ENCODE data around the gene CPED1.
A peak's percentile ranks its signal among the peaks of the same experiment; 100 is the strongest.
"Not testable (repeated sequence)": the region's sequence is repeated elsewhere in the genome, so short reads cannot be mapped to it uniquely, and the experiment has no call there.

The CPED1 gene

DNA sequence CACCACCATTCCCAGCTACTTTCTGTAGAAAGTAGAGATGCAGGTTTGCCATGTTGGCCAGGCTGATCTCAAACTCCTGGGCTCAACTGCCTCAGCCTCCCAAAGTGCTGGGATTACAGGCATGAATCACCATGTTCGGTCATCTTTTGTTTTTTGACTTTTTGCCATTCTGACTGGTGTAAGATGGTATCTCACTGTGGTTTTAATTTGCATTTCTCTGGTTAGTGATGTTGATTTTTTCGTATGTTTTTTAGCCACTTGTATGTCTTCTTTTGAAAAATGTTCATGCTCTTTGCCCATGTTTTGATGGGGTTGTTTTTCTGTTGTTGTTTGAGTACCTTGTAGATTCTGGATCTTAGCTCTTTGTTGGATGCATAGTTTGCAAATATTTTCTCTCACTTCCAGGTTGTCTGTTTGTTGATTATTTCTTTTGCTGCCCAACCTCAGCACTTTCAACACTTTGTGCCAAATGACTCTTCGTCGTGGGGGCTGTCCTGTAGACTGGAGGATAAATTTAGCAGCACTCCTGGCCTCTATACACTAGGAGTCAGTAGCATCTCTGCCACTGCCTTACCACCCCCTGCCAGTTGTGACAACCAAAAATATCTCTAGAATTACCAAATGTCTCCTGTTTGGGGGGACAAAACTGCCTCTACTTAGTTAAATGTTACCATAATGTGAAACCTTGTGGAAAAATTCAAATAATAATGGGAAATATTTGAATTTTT lies 6.5 kb upstream of the CPED1 start:
- no peak for DNase-seq

DNA sequence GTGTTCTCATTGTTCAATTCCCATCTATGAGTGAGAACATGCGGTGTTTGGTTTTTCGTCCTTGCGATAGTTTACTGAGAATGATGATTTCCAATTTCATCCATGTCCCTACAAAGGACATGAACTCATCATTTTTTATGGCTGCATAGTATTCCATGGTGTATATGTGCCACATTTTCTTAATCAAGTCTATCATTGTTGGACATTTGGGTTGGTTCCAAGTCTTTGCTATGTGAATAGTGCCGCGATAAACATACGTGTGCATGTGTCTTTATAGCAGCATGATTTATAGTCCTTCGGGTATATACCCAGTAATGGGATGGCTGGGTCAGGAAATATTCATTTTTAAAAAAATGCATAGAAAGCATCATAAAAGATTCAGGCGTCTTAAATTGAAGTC lies 4.9 kb upstream of the CPED1 start:
- DNase-seq, result not testable (repeated sequence)

DNA sequence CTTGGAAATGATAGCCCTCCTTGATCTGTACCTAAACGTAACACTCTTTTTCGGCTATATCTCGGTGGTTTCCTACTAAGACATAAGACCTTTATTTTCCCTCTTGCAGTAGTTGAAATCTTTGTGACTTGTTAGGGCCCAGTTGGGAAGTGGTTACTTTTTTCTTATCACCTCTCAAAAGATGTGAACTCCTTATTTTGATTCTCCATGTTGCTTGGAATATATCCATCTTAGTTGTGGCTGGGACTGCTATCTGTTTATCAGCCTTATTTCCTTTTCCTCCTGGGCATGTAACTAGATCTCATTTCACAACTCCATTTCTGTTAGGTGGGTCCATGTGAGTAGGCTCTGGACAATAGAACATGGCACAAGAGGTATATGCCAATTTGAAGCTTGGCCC lies 4.1 kb upstream of the CPED1 start:
- no peak for DNase-seq

DNA sequence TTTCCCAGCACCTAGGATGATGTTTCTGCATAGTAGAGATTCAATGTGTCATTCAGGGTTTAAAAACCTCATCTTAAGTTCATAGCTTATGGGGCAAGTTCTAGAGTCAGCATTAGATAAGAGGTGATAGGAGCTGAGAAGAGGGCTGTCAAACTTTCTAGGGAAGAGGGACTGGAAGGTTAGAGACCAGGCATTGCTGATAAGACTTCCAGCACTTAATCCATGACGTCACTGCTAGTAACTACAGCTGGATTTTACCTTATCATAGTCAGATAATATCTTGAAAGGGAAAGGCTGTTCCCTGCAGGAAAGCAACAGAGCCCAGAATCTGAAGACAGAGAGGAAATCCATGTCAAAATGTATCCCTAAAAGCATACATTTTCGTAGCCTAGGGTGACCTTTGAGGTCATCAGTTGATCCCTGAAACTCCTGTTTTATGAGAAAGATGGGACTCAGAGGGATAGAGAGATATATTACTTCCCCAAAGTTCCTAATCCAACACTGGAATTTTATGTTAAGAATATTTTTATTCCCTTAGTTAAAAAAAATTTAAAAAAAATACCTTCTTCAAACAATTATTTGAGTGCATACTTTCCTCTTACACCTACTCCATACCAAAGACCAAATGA lies 3.3 kb upstream of the CPED1 start:
- DNase-seq, result no peak

DNA sequence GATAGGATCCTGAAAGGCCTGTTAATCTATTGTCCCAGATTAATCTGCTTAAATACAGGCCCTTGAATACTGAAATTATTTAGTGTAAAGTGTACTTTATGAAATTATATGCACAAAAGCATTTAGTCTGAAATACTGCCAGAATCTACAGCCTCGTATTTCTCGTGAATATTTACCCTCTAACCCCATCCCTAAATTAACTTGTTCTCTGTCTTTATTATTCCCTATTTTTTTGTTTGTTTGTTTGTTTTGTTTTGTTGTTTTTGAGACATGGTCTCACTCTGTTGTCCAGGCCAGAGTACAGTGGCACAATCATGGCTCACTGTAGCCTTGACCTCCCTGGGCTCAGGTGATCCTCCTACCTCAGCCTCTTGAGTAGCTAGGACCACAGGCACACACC lies 2.7 kb upstream of the CPED1 start:
- no peak for DNase-seq

DNA sequence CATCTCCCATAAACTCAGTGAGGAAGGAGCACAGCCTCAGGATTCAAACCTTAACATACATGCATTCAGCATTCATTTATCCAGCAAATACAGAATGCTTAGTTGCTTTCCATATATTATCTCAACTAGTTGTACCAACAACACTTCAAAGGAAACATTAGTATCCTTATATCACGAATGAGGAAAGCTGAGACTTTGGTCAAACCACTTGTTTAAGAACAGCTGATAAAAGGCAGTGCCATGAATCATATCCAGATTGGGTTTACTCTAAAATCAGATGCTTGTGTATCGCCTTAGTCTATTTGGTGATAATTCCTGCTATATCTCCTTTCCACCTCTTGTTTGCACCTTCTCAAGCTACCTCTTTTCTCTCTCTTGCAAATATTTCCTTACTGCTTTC lies 1.9 kb upstream of the CPED1 start:
- DNase-seq, result no peak

DNA sequence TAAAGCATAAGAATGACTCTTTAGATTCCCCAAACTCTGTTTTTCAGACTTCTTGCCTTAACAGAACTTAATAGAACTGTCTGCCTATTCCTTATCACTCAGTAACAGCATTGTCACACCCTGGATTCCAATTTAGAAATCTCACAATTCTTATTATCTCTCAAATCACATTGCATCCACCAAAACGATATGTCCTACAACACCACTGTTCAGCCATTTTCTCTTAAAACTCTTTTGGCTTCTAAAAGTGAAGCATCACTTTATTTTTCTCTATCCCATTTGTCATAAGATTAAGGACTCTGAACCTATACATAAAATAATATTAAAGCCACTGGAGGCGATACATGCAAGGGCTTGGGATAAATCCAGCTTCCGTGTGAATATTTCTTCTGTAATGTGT lies 1.2 kb upstream of the CPED1 start:
- no peak for DNase-seq

DNA sequence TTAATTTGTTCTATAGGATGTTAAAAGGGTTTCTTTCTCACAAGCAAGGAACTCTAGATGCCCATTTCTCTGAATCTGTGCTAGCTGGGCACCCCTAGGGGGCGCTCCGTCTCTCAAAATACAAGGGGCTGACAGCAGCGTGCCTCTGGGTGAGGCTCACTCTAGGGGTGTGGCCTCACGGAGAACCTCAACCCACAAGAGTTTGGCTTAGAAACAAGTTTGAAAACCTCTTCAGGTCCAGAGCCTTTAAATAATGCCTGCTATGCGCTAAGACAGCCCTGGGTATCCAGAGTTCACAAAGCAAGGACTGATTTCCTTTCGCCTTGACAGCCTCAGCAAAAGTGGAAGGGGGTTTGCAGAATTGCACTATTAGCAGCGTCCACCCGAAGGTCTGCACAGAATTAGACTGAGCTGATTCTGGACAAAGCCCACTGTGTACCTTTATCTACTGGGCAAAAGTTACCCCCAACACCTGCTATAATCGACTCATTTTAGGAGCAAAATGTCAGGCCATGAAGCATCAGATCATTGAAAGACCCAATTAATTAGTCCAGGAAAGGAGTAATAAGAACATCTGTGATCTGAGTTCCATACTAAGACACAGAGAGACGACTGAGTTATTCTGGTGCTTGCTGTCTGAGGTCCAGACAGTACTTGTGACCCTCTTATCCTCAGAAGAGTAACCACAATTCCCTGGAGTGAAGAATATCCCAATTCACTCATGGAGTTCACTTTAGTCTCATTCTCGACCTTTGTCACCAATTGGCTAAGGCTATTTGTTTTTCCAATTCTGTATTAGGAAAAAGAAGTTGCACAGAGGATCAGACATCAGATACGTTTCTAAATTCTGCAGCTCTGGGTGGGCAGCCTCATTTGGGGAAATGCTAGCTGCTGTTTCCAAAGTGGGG lies 574 bp upstream of the CPED1 start:
- peak; percentile 57 for DNase-seq

DNA sequence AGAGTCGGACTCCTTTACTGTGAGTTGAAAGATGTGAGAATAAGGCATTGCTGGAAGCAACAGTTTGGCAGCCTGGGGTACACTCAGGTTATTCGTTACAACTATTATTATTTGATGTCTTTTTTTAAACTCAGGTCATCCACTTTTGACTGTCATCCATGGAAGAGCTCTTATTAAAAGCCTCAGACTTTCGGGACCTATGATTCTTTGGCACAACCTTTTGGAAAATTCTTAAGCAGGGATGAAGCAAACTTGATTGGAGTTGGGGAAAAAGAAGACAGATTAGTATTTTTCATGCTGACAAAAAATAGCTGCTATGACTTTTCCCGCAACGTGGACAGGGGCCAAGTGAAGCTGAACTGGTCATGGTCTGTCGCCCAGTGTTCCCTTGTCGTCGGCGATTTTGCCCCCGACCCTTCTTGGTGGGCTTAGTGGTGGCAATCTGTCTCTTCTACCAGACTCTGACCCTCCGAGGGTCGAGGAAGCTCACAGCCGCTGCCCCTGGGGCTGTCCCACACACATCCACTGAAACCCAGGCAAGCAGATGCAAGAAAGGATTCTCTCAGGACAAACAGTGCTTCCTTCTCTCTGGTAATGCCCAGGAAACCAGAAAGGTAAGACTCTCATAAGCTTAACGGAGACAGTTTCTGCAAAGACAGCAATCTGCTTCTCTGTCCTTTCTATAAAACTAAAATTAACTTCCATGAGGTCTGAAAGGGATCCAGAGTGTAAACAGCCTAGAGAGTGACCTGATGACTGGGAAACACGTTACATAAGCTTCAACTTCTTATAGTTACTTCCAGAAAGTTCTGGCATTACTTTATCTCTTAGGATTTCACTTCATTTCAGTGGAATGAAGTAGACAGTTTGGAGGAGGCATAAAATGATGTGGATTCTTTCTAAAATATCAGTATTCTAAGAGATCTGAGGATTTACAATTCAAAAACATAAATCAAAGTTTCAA lies 1.0 kb downstream of the CPED1 start:
- no peak for DNase-seq

DNA sequence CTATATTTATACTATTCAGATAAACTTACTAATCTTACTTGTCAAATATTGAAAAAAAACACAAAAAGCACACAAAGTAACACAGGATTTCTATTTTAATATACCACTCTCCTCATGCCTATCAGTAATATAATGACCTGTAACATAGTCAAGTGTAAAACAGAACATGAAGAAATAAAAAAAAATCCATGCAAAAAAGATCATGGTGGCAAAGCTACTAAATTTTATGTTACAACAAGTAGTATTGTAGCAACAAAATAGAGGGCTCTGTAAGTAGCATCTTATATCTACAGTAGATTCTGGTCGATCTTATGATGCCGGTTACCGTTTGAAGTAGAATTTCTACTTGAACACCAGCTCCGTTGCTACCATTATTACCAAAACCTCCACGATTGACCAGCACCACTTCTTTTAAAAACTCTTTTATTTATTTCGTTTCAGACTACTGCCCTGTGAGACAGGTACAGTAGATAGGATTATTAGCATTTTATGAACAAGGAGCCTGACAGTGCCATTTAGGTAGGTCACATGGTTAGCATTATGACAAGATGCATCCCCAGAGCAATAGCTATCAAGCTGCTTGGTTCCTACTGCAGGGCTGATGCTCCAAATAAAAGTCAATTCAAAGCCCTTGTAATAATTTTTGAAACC lies 2.1 kb downstream of the CPED1 start:
- DNase-seq, result no peak

DNA sequence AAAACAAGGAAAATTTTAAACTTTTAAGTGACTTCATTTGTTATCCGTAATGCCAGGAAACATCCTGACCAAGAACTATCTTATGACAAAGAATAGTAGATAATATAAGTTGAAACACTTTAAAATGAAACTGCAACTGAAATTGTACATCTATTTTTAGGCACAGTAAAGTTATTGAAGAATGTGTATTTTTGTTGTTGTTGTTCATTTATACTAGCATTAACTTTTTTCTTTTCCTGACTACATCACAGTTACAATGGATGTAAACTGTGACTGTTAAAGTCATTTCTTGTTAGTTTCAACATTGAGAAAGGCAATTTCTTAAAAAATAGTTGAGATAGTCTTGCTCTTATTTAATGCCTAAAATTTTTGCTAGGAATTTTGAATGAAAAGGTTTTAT lies 2.6 kb downstream of the CPED1 start:
- DNase-seq, result no peak

DNA sequence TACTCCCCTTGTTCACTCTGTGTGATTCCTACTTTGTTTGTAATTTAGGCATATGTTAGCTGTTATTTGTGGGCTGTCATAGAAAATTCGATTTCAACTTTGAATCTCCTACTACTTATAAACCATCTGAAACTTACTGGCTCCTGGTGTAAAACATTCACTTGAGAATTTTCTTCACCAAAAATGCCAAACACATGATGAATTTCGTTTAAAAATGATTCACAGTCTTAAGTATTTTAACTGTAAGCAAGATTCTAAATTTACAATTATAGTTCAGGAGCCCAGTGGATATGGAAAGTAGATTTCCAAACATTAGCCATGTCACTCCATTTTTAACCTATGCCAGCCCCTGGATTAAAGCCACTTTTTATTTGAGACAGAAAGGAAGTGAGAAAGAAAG lies 3.1 kb downstream of the CPED1 start:
- DNase-seq, result no peak

DNA sequence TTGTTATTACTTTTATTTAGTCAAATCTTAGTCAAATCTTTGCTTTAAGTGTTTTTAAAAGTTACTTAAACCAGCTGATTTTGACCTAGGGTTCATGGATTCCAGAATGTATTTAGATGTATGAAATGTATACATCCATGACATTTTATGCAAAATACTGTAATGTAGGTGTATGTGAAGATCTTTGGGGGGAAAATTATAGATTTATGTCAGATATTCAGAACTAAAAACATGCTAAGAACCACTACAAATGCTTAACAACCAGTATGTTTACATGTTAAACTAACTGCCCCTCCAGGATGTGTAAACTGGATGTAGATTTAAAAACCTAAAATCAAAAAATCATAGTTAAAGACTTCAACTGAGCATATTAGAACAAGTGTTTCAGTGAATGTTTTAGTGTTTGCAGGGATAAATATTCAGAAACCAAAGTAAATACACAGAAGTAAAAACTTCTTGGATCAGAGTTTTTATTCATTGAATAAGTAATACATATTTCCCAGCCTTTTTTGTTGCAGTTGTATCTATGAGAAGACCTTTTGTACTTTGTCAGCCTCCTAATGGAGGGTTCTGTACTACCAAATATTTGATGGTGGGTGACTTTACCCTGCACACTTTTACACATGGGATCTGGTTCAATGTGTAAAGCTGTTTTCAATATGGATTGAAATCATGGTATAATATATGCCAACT lies 3.9 kb downstream of the CPED1 start:
- no peak for DNase-seq

DNA sequence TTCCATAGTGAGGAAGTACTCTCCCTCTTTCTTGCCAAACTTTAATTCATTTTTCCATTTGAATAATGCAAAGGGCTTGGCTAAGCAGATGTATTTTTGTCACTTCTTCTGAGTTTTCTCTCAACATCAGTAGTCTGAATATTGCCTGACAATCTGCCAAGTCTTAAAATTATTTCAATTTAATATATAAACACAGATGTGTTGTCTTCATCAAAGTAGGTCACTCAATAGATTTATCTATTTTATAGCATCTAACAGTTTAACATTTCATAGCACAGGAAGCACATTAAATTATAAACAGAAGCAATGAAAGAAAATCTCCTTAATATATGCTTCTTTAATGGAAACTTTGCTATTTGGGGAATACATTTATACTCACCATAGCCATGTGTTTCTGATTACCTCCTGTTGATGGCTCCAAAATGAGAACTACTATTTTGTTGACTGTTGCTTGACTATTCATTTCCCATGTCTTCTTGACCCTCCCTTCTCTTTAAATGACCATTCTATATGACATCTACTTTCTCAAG lies 4.5 kb downstream of the CPED1 start:
- DNase-seq, result no peak

DNA sequence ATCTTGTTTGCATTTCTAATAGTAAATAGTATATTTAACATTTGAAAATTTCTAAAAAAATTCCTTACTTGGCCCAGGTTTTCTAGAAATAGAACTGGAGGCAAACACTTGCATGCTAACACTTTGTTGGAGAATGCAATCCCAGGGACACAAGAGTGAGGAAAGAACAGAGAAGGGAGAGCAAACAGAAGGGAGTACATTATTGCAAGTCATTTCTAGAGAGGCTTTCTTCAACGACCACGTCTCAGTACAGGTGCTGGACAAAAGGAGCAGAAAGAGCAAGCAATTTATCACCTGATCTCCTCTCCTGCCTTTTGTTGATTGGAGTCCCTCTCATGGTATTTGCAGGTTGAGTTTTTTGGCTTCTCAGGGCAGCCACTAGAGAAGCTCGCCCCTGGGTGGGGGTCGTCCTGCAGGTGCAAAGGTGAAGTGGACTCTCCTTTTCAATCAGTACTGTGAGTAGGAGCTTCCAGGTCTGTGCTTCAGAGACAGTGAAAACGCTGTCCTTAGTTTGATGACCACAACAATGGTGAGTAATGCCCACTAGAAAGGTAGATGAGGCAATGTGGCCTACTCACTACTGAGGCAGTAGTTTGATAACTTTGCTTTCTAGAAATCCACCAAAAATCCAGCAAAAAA lies 5.2 kb downstream of the CPED1 start:
- no peak for DNase-seq

DNA sequence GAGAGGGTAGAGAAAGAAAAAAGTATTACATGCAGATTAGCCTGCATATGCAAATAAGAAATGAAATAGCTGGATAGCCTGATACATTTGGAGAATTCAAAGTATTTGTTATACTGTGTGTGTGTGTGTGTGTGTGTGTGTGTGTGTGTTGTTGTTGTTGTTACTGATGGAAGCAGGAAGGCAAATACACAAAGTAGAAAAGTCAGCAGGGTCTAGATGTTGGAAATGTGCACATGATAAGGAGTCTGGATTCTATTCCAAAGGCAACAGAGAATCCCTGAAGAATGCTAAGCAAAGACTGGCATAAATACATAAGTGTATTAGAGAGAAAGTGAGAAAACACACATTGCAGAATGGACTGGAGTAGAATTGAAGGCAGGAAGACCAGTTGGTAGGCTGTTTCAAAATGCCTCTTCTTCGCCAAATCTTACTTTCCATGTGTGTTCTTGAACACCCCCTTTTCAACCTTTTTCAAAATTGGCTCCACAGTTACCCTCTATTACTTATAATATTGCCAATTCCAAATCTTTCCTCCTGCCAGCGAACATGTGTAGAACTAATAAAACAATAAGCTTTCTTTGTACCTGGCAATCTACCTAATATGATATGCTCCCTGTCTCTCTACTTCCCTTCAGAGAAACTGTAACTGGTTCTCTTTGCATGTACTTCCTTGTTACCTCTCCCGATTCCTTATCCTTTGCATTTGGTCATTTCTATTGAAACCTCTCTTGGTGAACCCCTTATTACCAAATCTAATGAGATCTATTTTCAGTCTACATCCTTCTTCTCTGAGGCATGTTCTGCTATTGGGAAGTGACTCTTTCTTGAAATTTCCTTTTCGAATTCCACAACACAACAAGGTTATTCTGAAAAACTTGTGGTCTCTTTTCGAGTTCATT lies 6.2 kb downstream of the CPED1 start:
- DNase-seq, result no peak

DNA sequence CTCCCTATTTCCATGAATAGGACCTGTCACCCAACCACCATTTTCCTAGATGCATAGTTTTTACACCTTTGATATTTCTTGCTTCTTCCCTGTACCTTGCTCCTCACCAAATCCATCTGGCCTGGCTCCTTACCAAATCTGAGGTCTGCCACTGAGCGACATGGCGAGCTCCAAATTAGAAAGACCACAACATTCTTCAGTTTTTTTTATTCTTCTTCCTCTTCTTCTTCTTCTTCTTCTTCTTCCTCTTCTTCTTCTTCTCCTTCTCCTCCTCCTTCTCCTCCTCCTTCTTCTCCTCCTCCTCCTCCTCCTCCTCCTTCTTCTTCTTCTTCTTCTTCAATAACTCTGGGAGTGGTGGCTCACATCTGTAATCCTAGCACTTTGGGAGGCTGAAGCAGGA lies 7.1 kb downstream of the CPED1 start:
- no peak for DNase-seq

DNA sequence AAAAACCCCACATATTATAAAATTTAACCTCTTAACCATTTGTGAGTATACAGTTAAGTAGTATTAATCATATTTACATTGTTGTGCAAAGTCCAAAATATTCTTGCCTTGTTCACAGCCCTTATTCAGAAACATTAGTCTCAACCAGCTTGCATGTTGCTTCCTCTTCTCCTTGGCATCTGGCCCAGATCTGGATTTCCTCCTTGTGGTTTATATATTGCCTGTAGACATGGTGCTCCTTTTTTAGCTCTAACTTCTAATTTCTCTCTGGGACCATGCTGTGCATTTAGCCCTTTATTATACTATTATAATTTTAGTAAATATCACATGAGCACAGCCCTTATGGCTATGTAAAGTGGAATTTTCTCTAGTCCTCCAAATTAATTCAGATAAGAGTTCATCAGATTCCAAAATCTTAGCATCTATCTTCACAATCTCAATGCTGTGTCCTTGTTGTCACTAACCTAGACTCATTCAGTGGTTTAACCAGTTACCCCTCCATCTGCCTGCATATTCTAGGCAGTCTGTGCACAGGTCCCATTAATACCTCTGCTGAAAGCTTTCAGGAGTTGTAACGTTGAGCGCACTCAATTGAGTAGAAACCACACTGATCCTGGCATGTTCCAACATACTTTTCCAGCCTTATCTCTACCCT lies 7.9 kb downstream of the CPED1 start:
- peak; percentile 2 for DNase-seq

DNA sequence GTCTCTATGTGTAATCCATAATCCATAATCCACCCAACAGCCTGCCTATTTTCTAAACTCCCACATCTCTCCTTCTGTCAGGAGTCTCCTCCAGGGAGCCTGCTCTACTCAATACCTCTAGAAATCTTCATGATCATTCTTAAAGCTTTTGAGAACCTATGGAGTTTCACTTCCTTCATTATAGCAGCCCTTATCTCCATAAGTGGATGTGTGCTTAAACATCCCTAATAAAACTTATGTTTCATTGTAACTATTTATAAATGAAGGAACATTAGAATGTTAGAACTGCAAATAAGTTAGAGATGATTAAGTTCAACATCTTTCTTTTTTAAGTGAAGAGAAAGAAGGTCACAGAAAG lies 8.5 kb downstream of the CPED1 start:
- DNase-seq, result no peak

Data from NCI-H446 treated with DMSO at 0.1 percent for 48 hours (cell line).